ENCODE measurements around the gene CCL17.

DNA sequence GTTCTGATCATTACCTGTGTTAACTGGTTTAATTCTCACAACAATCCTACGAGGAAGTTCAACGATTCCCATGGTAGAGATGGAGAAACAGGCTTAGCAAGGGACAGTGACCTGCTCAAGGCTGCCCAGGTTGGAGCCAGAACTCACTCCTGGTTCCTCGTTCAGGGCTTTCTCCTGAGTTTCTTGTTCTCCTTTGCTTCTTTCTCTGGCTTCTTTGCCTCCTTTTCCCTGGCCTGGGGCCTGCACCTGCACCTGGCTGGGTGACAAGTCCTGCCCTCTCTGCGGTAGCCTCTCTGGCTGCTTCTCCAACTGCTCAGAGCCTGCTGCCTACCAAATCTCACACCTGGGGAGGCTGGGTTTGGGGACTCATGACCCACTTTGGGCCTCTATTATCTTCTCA lies 43.2 kb upstream of the CCL17 start:
- no peak for TF ChIP-seq CTCF (IDR thresholded peaks at IDR 0.05; ENCODE audit: low read depth, low read length)
- TF ChIP-seq, protein P1, sequence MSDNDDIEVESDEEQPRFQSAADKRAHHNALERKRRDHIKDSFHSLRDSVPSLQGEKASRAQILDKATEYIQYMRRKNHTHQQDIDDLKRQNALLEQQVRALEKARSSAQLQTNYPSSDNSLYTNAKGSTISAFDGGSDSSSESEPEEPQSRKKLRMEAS (IDR thresholded peaks at IDR 0.05; ENCODE audit: low read depth, low read length): no peak

Data from NB4 (cell line).